HuH-7.5 (cell line): Measurements from ENCODE around the gene NXF3.
"Not testable (repeated sequence)": the region's sequence is repeated elsewhere in the genome, so short reads cannot be mapped to it uniquely, and the experiment has no call there.

Experiments used
- DNase-seq: peaks from one replicate; pipeline ENCODE4 v3.0.0; 2011; ENCODE audit warnings: low spot score

The NXF3 gene

DNA sequence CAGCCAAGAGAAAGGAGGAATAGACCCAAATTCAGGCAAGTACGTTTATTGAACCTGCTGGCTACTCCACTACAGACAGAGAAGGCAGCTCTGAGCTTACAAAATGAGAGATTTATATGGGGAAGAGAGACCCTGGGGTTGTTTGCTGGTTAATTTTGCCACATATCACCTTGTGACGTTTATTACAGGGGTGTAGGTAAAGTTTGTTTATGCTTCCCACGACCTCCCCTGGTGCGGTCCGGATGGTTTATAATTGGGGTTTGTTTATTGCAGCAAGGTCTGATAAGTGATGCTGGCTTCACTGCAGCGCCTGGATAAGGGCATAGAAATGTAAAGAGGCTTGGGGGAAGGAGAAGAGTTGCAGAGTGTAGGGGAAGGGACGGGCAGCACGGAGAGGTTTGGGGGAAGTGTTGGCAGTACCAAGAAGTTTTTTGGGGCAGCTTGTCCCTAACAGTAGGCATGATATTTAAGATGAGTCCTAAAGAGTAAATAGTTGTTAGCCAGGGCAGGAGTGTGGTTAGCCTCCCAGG, 41.6 kb downstream of the NXF3 start:
- no peak for DNase-seq

DNA sequence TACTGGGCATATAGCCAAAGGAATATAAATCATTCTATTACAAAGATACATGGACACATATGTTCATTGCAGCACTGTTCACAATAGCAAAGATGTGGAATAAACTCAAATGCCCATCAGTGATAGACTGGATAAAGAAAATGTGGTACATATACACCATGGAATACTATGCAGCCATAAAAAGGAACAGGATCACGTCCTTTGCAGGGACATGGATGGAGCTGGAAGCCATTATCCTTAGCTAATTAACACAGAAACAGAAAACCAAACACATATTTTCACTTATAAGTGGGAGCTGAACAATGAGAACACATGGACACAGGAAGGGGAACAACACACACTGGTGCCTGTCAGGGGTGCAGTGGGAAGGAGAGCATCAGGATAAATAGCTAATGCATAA, 59.6 kb downstream of the NXF3 start:
- DNase-seq = not testable (repeated sequence)
